GM23338 (cell line): ENCODE results near the gene HACE1. TPM values are rescaled to one million over a fixed set of nuclear protein-coding genes. Genes with fewer than 3 reads are reported as not detected.

ENCODE experiments used
- EZH2 ChIP-seq: fragments of 200-600 bp; sonication (generic); IDR thresholded peaks from one replicate; pipeline ENCODE4 v1.8.0; 2017; ENCODE audit warnings: antibody characterized with exemption, mild to moderate bottlenecking, low read depth; ENCODE audit not compliant: unreplicated experiment
- JUNB ChIP-seq: IDR thresholded peaks from one replicate; pipeline ENCODE4 v1.6.1; 2016; ENCODE audit warnings: antibody characterized with exemption; ENCODE audit not compliant: unreplicated experiment
- POLR2AphosphoS5 ChIP-seq: IDR thresholded peaks from 2 replicates; pipeline ENCODE4 v1.6.1; 2016; ENCODE audit warnings: antibody characterized with exemption, low read depth
- polyA plus RNA-seq: library from polyadenylated mRNA; unstranded; fragments of >200 nt; fragmentation: Nextera tagmentation; extraction: Ambion mirVana; gene quantifications from 2 replicates; pipeline ENCODE4 v1.2.1, GENCODE V29; 2016
- total RNA-seq: library from RNA; depleted of rRNA; stranded (reverse); fragments of >200 nt; shearing (Covaris generic); gene quantifications from 2 replicates; pipeline ENCODE4 v1.2.3, GENCODE V29; 2014
- TF ChIP-seq, protein P1 (sequence below): fragments of 250-450 bp; sonication (Bioruptor Pico); IDR thresholded peaks from 2 replicates; pipeline ENCODE4 v1.5.0; 2020; ENCODE audit warnings: mild to moderate bottlenecking, moderate library complexity
- TF ChIP-seq, protein P2 (sequence below), 2 experiments: fragments of 200-600 bp in 1 of 2; sonication (generic) in 1 of 2; conservative IDR thresholded peaks; 2 replicates each; pipeline versions ENCODE4 v1.5.1 to v1.6.1; 2016 to 2017; ENCODE audit warnings: antibody characterized with exemption in 2 of 2, low read depth in 2 of 2, mild to moderate bottlenecking in 2 of 2, moderate library complexity in 1 of 2

The HACE1 gene
- total and polyA plus RNA-seq, 2 experiments from 2014 or later = 8.6 to 28.7 TPM

DNA sequence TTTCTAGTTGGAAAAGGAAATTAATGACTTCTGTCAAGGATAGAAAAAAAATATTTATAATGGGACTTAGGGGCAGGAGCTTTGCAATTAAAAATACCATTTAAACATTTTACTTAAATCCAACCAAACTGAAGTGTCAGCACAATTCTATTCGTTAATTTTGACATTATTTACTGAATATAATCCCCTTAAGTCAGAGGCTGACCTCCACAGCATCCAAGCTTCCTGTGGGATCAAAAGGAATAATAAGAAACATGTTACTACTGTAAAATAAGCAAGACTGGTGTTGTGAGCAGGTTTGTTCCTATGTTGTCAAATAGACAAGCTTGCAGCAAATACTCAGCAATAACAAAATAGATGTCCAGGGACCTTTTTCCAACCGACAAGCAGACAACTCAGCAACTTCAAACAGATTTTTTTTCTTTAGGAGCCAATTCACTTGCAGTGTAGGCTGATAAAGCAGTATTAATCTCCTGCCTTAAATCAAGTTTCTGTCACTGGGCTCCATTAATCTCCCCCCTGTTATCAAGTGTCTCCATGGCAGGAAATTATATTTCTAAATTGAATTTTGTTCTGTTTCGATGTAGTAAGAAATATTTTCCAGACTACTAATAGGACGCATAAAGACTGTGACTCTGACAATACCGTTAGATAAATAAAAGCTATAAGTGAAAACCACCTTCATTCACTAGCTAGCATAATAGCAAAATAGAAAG lies 157.4 kb downstream of the HACE1 start (continued):
- TF ChIP-seq, protein P1, sequence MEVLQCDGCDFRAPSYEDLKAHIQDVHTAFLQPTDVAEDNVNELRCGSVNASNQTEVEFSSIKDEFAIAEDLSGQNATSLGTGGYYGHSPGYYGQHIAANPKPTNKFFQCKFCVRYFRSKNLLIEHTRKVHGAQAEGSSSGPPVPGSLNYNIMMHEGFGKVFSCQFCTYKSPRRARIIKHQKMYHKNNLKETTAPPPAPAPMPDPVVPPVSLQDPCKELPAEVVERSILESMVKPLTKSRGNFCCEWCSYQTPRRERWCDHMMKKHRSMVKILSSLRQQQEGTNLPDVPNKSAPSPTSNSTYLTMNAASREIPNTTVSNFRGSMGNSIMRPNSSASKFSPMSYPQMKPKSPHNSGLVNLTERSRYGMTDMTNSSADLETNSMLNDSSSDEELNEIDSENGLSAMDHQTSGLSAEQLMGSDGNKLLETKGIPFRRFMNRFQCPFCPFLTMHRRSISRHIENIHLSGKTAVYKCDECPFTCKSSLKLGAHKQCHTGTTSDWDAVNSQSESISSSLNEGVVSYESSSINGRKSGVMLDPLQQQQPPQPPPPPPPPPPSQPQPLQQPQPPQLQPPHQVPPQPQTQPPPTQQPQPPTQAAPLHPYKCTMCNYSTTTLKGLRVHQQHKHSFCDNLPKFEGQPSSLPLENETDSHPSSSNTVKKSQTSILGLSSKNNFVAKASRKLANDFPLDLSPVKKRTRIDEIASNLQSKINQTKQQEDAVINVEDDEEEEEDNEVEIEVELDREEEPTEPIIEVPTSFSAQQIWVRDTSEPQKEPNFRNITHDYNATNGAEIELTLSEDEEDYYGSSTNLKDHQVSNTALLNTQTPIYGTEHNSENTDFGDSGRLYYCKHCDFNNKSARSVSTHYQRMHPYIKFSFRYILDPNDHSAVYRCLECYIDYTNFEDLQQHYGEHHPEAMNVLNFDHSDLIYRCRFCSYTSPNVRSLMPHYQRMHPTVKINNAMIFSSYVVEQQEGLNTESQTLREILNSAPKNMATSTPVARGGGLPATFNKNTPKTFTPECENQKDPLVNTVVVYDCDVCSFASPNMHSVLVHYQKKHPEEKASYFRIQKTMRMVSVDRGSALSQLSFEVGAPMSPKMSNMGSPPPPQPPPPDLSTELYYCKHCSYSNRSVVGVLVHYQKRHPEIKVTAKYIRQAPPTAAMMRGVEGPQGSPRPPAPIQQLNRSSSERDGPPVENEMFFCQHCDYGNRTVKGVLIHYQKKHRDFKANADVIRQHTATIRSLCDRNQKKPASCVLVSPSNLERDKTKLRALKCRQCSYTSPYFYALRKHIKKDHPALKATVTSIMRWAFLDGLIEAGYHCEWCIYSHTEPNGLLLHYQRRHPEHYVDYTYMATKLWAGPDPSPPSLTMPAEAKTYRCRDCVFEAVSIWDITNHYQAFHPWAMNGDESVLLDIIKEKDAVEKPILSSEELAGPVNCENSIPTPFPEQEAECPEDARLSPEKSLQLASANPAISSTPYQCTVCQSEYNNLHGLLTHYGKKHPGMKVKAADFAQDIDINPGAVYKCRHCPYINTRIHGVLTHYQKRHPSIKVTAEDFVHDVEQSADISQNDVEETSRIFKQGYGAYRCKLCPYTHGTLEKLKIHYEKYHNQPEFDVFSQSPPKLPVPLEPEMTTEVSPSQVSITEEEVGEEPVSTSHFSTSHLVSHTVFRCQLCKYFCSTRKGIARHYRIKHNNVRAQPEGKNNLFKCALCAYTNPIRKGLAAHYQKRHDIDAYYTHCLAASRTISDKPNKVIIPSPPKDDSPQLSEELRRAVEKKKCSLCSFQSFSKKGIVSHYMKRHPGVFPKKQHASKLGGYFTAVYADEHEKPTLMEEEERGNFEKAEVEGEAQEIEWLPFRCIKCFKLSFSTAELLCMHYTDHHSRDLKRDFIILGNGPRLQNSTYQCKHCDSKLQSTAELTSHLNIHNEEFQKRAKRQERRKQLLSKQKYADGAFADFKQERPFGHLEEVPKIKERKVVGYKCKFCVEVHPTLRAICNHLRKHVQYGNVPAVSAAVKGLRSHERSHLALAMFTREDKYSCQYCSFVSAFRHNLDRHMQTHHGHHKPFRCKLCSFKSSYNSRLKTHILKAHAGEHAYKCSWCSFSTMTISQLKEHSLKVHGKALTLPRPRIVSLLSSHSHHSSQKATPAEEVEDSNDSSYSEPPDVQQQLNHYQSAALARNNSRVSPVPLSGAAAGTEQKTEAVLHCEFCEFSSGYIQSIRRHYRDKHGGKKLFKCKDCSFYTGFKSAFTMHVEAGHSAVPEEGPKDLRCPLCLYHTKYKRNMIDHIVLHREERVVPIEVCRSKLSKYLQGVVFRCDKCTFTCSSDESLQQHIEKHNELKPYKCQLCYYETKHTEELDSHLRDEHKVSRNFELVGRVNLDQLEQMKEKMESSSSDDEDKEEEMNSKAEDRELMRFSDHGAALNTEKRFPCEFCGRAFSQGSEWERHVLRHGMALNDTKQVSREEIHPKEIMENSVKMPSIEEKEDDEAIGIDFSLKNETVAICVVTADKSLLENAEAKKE (CRISPR knock-in tag) = no peak
- TF ChIP-seq JUNB (no peak), POLR2AphosphoS5 (no peak), EZH2 (no peak)
- TF ChIP-seq, protein P2, sequence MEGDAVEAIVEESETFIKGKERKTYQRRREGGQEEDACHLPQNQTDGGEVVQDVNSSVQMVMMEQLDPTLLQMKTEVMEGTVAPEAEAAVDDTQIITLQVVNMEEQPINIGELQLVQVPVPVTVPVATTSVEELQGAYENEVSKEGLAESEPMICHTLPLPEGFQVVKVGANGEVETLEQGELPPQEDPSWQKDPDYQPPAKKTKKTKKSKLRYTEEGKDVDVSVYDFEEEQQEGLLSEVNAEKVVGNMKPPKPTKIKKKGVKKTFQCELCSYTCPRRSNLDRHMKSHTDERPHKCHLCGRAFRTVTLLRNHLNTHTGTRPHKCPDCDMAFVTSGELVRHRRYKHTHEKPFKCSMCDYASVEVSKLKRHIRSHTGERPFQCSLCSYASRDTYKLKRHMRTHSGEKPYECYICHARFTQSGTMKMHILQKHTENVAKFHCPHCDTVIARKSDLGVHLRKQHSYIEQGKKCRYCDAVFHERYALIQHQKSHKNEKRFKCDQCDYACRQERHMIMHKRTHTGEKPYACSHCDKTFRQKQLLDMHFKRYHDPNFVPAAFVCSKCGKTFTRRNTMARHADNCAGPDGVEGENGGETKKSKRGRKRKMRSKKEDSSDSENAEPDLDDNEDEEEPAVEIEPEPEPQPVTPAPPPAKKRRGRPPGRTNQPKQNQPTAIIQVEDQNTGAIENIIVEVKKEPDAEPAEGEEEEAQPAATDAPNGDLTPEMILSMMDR (conservative IDR thresholded peaks at IDR 0.05; ENCODE audit: low read depth in 2 of 2) = no peak
